GM18873 (cell line): ENCODE results near the gene DCXR.

ENCODE experiments used
- ATAC-seq: cut with Tn5 transposase; IDR thresholded peaks from one replicate; pipeline ENCODE4 v1.9.1; 2021; ENCODE audit warnings: mild to moderate bottlenecking, moderate library complexity, moderate number of reproducible peaks; ENCODE audit not compliant: unreplicated experiment, low FRiP score

DCXR gene

GRCh38 chr17:82076018-82076784 lies 38.7 kb upstream of the DCXR start:
- no peak for ATAC-seq

GRCh38 chr17:82073446-82073845 lies 35.9 kb upstream of the DCXR start:
- no peak for ATAC-seq

GRCh38 chr17:82072827-82073226 lies 35.3 kb upstream of the DCXR start:
- no peak for ATAC-seq

- ATAC-seq: no peak
These were observed 33.1 kb upstream of the DCXR start for GRCh38 chr17:82070611-82071010.

GRCh38 chr17:82065638-82066303 lies 28.3 kb upstream of the DCXR start, which contains the start of gene DUS1L:
Gene DUS1L, minus strand, starts transcription at chr17:82065804. Its CDS starts 745 bp downstream, at chr17:82065059.
- ATAC-seq: no peak

- no peak for ATAC-seq
These were observed 27.7 kb upstream of the DCXR start for GRCh38 chr17:82065193-82065637.

GRCh38 chr17:82064433-82065192 lies 27.1 kb upstream of the DCXR start:
- ATAC-seq: no peak

- no peak for ATAC-seq
These were observed 26.2 kb upstream of the DCXR start for GRCh38 chr17:82063424-82064415.

- no peak for ATAC-seq
These were observed 25.5 kb upstream of the DCXR start for GRCh38 chr17:82062984-82063368.

GRCh38 chr17:82062076-82062983 lies 24.8 kb upstream of the DCXR start:
- ATAC-seq: no peak

GRCh38 chr17:82061047-82061925 lies 23.8 kb upstream of the DCXR start:
- no peak for ATAC-seq

- no peak for ATAC-seq
These were observed 23.1 kb upstream of the DCXR start for GRCh38 chr17:82060614-82061013.

- ATAC-seq: no peak
These were observed 22.5 kb upstream of the DCXR start for GRCh38 chr17:82060001-82060380.

- no peak for ATAC-seq
These were observed 21.9 kb upstream of the DCXR start for GRCh38 chr17:82059272-82060000.

- ATAC-seq: no peak
These were observed 21.4 kb upstream of the DCXR start for GRCh38 chr17:82058855-82059249.

GRCh38 chr17:82058230-82058854 lies 20.8 kb upstream of the DCXR start:
- no peak for ATAC-seq
